GM19395 (cell line): ENCODE measurements around the gene TNFRSF13B.
"Not testable (repeated sequence)": the region's sequence is repeated elsewhere in the genome, so short reads cannot be mapped to it uniquely, and the experiment has no call there.

Experiments
- ATAC-seq: cut with Tn5 transposase; IDR thresholded peaks from one replicate; pipeline ENCODE4 v1.9.1; 2021; ENCODE audit warnings: mild to moderate bottlenecking, moderate library complexity; ENCODE audit not compliant: unreplicated experiment

TNFRSF13B gene

DNA sequence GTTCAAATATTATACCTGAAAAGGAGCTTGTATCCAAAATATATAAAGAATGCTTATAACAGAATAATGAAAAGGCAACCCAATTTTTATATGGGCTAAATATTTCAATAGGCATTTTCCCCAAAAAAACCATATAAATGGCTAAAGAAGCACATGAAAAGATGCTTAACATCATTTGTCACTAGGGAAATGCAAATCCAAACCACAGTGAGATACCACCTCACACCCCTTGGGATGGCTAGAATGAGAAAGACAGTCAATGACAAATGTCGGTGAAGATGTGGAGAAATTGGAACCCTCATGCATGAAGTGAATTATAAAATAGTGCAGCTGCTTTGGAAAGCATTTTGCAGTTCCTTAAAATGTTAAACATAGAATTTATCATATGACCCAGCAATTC is 3.1 kb downstream of the TNFRSF13B start:
- no peak for ATAC-seq

- ATAC-seq, result no peak
Measured at GRCh38 chr17:16962804-16963203, 9.1 kb downstream of the TNFRSF13B start.

- no peak for ATAC-seq
Measured at GRCh38 chr17:16961792-16962191, 10.1 kb downstream of the TNFRSF13B start.

GRCh38 chr17:16961022-16961421 is 10.9 kb downstream of the TNFRSF13B start:
- ATAC-seq, result not testable (repeated sequence)

- not testable (repeated sequence) for ATAC-seq
Measured at GRCh38 chr17:16955011-16955410, 16.9 kb downstream of the TNFRSF13B start.

DNA sequence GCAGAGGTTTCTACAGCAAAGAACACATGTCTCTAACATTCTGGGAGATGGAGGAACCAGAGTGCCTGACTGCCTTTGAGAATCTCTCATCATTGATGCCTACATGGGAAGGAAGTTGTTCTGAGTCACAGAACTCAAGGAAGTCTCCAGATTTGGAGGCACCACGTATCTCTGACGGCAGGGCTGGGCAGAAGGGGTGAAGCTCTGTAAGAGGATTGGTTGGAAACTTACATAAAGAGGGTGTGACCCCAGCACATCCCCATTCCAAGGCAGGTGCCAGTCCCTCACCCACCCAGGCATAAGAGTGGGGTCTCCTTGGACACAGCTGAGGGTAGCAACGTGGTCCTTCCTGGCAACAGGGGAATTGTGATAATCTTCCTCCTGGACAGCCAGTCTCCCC is 17.4 kb downstream of the TNFRSF13B start:
- ATAC-seq, result no peak

DNA sequence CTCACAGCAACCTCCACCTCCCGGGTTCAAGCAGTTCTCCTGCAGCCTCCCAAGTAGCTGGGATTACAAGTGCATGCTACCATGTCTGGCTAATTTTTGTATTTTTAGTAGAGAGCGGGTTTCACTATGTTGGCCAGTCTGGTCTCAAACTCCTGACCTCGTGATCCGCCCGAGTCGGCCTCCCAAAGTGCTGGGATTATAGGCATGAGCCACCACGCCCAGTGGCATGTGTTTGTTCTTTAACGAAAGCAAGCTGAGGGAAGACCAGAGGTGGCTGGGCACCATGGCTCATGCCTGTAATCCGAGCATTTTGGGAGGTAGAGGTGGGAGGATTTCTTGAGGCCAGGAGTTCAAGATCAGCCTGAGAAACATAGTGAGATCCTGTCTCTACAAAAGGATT is 18.1 kb downstream of the TNFRSF13B start:
- ATAC-seq, result no peak

DNA sequence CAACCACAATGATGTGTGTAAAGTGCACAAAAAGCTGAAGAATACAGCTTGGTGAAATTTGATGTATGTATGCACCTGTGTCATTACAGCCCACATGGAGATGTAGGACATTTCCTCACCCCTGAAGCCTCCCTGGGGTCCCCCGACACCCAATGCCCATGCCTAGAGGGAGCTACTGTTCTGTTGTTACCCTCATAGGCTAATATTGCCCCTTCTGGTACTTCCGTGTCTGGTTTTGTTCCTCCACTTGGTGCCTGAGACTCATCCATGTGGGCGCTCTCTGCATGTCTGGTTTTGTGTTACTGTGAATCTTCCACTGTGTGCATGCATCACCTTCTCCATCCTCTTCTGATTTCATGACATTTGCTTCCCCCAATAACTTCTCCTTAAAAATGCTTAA is 18.6 kb downstream of the TNFRSF13B start:
- ATAC-seq, result no peak

DNA sequence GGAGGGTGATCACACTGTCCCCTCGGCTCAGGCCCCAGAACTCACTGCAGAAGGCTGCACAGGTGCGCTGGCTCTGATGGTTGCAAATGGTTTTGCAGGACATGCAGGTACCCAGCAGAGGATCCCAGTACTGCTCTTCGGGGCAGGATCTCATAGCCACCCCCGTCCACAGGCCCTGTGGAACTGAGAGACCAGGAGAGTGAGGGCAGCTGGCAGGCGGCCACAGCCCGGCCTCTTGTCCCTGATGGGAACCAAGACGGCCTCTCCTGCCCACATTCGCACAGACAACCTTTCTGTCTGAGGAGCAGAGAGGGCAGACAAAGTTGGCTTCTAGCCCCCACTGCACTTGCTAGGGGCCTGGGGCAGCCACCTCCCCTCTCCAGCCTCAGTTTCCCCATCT is 19.5 kb downstream of the TNFRSF13B start:
- no peak for ATAC-seq

DNA sequence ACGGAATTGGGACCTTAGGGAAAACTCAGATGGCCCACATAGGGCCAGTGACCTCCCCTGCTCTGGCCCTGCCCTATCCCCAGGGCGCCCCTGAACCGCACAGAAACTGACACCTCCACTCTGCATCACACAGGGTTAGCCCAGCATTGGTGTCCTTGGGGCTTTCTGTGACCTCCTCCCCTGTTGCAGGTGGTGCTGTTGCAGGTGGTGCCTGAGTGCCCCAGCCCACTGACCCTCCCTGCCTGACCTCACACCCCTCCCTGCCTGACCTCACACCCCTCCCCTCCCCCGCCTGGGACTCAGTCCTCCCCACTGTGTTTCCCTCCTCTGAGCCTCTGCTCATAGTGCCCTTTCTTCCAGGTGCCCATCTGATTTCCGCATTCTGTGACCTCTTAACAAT is 21.4 kb downstream of the TNFRSF13B start:
- ATAC-seq, result no peak

DNA sequence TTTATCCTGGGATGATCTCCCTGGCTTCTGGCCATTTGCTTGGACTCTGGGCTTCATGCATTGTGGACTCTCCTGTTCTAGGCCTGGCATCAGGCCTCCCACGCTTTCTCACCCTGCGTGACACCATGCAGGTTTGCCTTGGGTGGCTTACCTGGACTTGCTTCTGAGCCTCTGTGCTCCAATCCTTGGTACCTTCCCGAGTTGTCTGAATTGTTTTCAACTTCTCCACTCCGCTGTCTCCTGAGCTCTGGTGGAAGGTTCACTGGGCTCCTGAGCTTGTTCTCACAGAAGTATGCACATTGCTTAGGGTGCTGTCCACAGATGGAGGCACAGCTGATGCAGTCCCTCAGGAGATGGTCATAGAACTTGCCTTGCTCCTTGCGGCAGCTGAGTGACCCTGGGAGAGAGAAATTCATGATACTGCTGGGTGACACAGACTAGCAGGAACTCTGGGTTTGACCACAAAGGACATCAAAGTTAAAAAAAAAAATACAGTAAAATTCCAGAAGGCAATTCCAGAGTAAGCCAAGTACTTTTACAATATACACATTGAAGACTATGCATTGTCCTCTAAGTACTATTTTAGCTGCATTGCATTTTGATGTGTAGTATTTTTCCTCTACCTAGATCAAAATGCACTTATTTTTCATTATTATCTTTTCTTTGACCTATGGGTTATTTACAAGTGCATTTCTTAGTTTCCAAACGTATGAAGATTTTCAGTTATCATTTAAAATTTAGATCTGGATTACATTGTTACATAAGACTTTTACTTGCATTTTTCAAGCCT is 23.1 kb downstream of the TNFRSF13B start:
- no peak for ATAC-seq

DNA sequence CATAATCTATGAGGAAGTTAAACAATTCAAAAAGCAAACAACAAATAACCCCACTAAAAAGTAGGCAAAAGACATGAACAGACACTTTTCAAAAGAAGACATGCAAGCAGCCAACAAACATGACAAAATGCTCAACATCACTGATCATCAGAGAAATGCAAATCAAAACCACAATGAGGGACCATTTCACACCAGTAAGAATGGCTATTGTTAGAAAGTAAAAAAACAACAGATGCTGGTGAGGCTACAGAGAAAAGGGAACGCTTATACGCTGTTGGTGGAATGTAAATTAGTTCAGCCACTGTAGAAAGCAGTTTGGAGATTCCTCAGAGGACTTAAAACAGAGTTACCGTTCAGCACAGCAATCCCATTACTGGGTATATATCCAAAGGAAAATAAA is 24.4 kb downstream of the TNFRSF13B start:
- ATAC-seq, result no peak

DNA sequence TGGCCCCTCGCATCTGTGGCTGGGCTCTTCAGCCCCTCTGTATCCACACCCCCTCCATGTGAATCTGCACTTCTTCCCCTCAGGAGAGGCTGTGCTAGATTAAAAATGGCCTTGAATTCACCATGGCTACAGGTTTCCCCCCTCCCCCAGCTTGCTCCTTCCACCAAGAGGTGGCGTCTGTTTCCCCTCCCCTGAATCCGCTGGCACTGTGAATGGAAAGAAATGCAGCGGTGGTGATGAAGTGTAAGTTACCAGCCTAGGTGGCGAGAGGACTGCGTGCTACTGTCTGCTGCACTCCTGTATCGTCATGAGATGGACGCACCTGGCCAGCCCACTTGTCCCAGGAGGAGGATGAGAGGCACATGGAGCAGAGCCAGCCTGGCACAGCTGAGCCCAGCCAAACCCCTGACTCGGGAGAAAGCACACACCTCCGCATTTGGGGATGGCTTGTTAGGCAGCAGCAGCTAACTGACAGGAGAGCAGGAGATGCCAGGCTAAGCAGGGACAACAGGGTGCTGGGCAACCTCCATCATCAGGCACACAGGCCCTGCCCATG is 26.2 kb downstream of the TNFRSF13B start:
- ATAC-seq, result no peak

DNA sequence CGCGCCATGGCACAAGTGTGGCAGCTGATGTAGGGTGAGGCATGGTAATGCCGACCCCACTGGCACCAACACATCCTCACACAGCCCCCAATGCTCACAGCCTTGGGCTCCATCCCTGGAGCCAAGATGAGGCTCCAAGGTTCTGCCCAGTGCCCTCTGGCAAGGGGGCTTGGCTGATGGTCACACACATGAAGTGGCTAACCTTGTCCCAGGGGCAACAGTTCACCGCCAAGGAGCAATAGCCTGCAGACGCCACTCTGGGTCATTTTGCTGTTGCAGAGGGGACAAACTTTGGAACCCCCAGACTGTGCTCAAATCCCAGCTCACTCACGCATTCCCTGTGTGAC is 26.8 kb downstream of the TNFRSF13B start:
- no peak for ATAC-seq

DNA sequence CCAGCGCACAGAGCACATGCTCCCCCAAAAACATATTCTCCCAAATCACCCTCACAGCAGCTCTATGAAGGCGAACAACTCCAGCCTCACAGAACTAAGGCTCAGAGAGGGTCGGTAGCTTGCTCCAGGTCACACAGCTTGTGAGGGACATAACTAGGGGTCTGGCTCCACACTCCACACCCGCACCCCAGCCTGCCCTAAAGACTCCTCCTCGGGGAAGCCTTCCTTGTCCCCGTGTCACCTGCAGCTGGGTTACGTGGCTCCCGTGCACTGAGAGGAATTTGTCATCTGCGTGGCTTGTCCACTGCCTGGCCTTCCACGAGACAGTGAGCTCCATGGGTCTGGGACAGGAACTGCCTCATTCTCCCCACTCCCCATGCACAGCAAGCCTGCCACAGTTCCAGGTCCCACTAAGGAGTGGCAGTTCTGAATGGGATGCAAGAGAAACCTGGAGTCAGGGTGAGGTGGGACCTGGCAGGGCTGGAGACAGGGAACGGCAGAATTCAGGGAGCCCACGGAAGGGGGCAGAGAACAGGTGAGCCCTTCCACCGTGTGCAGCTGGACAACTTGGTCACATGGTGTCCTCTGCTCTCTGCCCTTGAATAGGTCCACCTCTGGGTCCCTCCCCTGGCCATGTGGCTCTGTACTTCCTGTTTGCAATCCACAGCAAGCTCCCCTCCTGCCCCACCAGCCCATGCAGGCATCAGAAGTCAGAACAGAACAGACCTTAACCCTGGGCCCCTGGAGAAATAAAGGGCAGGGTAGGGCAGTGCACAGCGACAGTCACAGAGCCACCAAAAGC is 27.4 kb downstream of the TNFRSF13B start:
- ATAC-seq, result no peak

DNA sequence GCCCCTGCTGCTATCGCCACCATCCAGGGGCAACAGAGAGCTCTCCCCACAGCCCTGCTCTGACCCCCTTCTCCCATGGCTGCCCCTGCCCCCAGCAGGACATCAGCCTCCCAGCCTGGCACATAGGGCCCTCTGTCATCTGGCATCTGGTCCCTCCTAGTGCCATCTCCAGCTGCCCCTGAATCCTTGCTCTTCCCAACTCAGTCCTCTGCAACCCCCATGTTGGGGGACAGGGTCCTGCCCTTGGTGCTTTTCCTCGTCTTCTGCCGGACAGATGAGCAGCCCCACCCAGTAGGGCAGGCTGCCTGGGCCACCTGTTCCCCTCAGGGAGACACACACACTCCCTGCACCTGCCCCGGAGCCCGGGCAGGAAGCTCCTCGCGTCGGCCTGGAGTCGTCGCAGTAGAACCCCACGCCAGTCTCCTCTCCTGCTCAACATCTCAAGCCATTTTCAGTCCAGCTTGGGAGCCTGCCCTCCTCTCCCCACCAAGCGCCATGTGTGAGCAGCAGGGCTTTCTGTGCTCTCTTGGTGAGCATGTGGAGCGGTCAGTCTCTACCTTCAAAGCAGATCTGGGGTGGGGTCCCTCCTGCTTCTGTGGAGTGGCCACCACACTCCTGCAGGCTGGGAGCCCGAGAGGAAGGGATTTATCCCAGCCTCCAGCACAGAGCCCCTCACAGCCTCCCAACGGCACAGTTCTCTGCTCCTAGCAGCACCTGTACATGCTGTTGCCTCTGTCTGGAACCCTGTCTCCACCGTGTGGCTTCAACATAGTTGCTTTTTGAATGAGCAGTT is 28.2 kb downstream of the TNFRSF13B start:
- ATAC-seq, result no peak

GRCh38 chr17:16943032-16943352 is 28.9 kb downstream of the TNFRSF13B start:
- no peak for ATAC-seq

DNA sequence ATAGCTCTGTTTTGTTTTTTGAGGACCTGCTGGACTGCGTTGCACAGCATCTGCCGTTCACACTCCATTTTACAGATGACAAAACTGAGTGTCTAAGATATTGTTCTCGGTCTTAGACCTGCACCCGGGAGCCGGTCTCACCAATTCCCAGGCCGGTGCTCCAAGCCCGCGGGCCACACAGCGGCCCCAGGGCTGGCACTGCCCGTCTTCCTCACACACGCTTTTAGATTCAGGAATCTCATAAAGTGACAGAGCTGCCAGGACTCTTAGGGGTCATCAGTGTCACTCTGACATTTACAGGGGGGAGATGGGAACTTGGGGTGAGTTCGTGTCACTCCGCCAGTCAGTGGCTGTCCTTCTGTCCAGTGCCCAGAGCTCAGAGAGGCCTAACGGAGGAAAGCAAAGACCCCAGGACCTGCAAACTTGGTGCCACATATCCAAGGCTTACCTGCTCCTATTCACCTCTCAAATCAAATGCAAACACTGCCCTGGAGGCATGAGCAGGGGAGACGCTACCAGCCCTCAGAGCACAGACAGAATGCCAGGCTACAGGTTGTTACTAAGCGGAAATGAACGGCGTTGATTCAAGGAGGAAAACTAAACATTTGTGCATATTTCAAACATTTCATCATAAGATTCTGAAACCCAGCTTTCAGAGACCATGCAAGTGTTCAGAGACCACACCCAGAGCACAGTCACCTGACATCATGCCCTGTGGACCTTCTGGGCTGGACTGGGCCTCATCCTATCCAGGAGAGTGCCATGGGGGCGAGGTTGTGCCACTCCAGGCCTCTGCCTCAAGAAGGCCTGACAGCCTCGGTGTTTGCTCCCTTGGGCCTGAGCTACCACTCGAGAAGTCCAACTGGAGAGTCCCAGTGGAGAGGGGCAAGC is 29.5 kb downstream of the TNFRSF13B start:
- no peak for ATAC-seq

DNA sequence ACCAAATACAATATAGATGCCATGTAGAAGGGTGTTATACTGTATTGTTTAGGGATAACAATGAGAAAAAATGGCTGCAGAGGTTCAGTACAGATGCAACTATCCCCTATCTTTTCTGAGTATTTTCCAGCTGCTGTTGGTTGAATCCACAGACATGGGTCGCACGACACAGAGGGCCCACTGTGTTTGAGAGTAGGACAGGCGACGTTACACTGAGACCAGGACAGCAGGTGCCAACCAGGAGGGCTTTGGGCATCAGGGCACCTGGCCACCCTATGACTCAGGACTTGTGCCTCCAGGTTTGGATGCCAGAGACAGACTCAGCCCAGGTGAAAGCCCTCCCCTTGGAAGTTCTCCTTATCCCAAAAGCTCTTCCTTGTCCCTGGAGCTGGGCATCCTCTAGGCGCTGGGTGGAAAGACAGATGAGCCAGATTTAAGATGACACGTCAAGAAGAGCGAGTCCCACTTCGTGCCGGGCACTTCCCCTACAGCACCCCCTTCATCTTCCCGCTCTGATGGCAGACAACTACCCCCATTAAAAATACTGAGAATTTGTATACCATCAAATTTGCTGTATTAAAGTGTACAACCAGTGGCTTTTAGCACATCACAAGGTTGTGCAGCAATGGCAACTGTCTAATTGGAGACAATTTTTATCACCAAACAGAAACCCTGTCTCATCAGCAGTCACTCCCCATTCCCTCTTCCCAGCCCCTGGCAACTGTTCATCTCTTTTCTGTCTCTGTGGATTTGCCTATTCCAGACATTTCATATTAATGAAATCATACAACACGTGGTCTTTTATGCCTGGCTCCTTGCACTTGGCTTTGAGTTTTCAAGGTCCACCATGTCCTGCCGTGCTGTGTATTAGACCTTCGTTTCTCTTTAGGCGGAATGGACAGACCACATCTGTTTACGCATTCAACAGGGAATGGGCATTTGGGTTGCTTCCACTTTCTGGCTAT is 30.6 kb downstream of the TNFRSF13B start:
- no peak for ATAC-seq
